B cell (primary cell): ENCODE results near the gene SLC29A3. TPM values are rescaled to one million over a fixed set of nuclear protein-coding genes. Genes with fewer than 3 reads are reported as not detected.

Experiments
- ATAC-seq: fragments of 200-7000 bp; cut with Tn5 transposase; one replicate; pipeline ENCODE4 v1.10.0; 2021; ENCODE audit warnings: low read depth, mild to moderate bottlenecking, moderate number of reproducible peaks, moderate library complexity
- CTCF ChIA-PET: fragments of 350-600 bp; sonication (Branson Sonifier 250); formaldehyde crosslinking; loops from one replicate; lab custom pipeline; 2021; ENCODE audit warnings: antibody characterized with exemption, inconsistent platforms; lab: Charles Lee
- POLR2A ChIA-PET: fragments of 350-600 bp; sonication (Branson Sonifier 250); formaldehyde crosslinking; loops from one replicate; lab custom pipeline; 2021; ENCODE audit warnings: antibody characterized with exemption; lab: Charles Lee
- DNase-seq: peaks from one replicate; pipeline ENCODE4 v3.0.0; 2013
- H2AFZ ChIP-seq: 2 replicates; pipeline ENCODE4 v1.6.1; 2012; ENCODE audit warnings: mild to moderate bottlenecking, low read depth, low read length; ENCODE audit not compliant: insufficient read depth, poor library complexity, severe bottlenecking
- H3K27ac ChIP-seq, 2 donors: 1 replicate in 1 of 2; 2 replicates in 1 of 2; pipeline ENCODE4 v1.5.1; 2012 to 2013; ENCODE audit warnings: low read length in 2 of 2, mild to moderate bottlenecking in 2 of 2, moderate library complexity in 1 of 2
- H3K27me3 ChIP-seq, 4 experiments: fragments of 200-600 bp in 1 of 4; sonication (generic) in 1 of 4; replicated peaks in 1 of 4; 1 replicate in 2 of 4; 2 replicates in 2 of 4; pipeline versions ENCODE4 v1.6.1 to v1.7.0; 2013 to 2016; ENCODE audit warnings: low read length in 3 of 4, mild to moderate bottlenecking in 2 of 4, mixed read lengths in 1 of 4, moderate library complexity in 1 of 4; ENCODE audit not compliant: insufficient read depth in 4 of 4, control insufficient read depth in 3 of 4; ENCODE audit errors: control extremely low read depth in 1 of 4
- H3K36me3 ChIP-seq, 2 experiments: replicated peaks in 1 of 2; 1 replicate in 1 of 2; 2 replicates in 1 of 2; pipeline versions ENCODE4 v1.6.1 to v1.7.1; 2013; ENCODE audit warnings: low read length in 1 of 2; ENCODE audit not compliant: insufficient read depth in 2 of 2, control insufficient read depth in 1 of 2; ENCODE audit errors: control extremely low read depth in 1 of 2, extremely low read depth in 1 of 2
- H3K4me1 ChIP-seq, 2 donors: fragments of 200-600 bp in 1 of 2; sonication (generic) in 1 of 2; 1 replicate in 1 of 2; 2 replicates in 1 of 2; pipeline versions ENCODE4 v1.5.1 to v1.6.1; 2013 to 2017; ENCODE audit warnings: low read length in 2 of 2; ENCODE audit not compliant: control insufficient read depth in 2 of 2, insufficient read depth in 2 of 2
- H3K4me2 ChIP-seq: replicated peaks from 2 replicates; pipeline ENCODE3; 2012; ENCODE audit warnings: mild to moderate bottlenecking, low read depth, low read length; ENCODE audit not compliant: poor library complexity, severe bottlenecking
- H3K4me3 ChIP-seq, 5 experiments: fragments of 200-600 bp in 1 of 5; sonication (generic) in 1 of 5; 1 replicate in 3 of 5; 2 replicates in 2 of 5; pipeline versions ENCODE4 v1.5.1 to v1.7.0; 2011 to 2016; ENCODE audit warnings: low read length in 4 of 5, mild to moderate bottlenecking in 4 of 5, low read depth in 2 of 5, control low read depth in 1 of 5, moderate library complexity in 1 of 5; ENCODE audit not compliant: insufficient read depth in 1 of 5; ENCODE audit errors: control extremely low read depth in 1 of 5, extremely low read depth in 1 of 5
- H3K79me2 ChIP-seq: fragments of 200-600 bp; sonication (generic); one replicate; pipeline ENCODE4 v1.6.0; 2016; ENCODE audit warnings: low read length; ENCODE audit not compliant: control insufficient read depth, insufficient read depth
- H3K9ac ChIP-seq: fragments of 200-600 bp; sonication (generic); 2 replicates; pipeline ENCODE4 v1.6.1; 2017; ENCODE audit warnings: mild to moderate bottlenecking, low read length, moderate library complexity
- H3K9me3 ChIP-seq, 3 donors: one replicate each; pipeline versions ENCODE4 v1.6.1 to v1.7.1; 2013; ENCODE audit warnings: low read length in 2 of 3; ENCODE audit not compliant: control insufficient read depth in 2 of 3, insufficient read depth in 1 of 3; ENCODE audit errors: control extremely low read depth in 1 of 3
- H4K20me1 ChIP-seq: 2 replicates; pipeline ENCODE4 v1.6.0; 2012; ENCODE audit warnings: mild to moderate bottlenecking, low read length; ENCODE audit not compliant: insufficient read depth, control insufficient read depth, poor library complexity, severe bottlenecking
- H3K27ac Mint-ChIP-seq: one replicate; pipeline ENCODE4 v1.8.0; 2021; ENCODE audit warnings: mixed read lengths
- H3K27me3 Mint-ChIP-seq: one replicate; pipeline ENCODE4 v1.8.0; 2021; ENCODE audit warnings: mixed read lengths
- H3K4me1 Mint-ChIP-seq: one replicate; pipeline ENCODE4 v1.8.0; 2021; ENCODE audit warnings: mixed read lengths
- H3K4me3 Mint-ChIP-seq: one replicate; pipeline ENCODE4 v1.8.0; 2021; ENCODE audit warnings: mixed read lengths
- H3K9me3 Mint-ChIP-seq: one replicate; pipeline ENCODE4 v1.8.0; 2022; ENCODE audit warnings: mixed read lengths; ENCODE audit not compliant: insufficient read depth
- EZH2 ChIP-seq: IDR thresholded peaks from 2 replicates; pipeline ENCODE4 v1.6.1; 2012; ENCODE audit warnings: borderline replicate concordance, low read depth, mild to moderate bottlenecking, moderate library complexity, low read length; ENCODE audit not compliant: insufficient read depth, poor library complexity, severe bottlenecking
- WGBS: methylation state at CpG from one replicate; pipeline ENCODE4 v1.1.5; 2013; ENCODE audit warnings: missing lambda C conversion rate; ENCODE audit not compliant: insufficient coverage; 5-methylcytosine and 5-hydroxymethylcytosine counted together
- intact Hi-C: fragments of 100-400 bp; cut with micrococcal nuclease; formaldehyde crosslinking; loops from one replicate; pipeline ENCODE4 v1.10.0; 2022
- polyA plus RNA-seq: library from polyadenylated mRNA; depleted of rRNA; stranded (reverse); fragments of >200 nt; gene quantifications from 2 replicates; pipeline ENCODE4 v1.2.3, GENCODE V29; 2012
- total RNA-seq, 2 donors: library from RNA; stranded (reverse); fragments of 120-200 nt in 1 of 2; gene quantifications; 1 replicate in 1 of 2; 2 replicates in 1 of 2; pipeline versions ENCODE4 v1.2.3 to v1.2.4, GENCODE V29; 2013 to 2022
- TF ChIP-seq, protein P1 (sequence below): fragments of 200-600 bp; IDR thresholded peaks from one replicate; pipeline ENCODE4 v1.8.0; 2022; ENCODE audit warnings: antibody characterized with exemption, mild to moderate bottlenecking

Gene SLC29A3
- total and polyA plus RNA-seq, 2 donors (not counting 1 experiment from before 2014, with no cell fraction given): 4.5 to 8.2 TPM

DNA sequence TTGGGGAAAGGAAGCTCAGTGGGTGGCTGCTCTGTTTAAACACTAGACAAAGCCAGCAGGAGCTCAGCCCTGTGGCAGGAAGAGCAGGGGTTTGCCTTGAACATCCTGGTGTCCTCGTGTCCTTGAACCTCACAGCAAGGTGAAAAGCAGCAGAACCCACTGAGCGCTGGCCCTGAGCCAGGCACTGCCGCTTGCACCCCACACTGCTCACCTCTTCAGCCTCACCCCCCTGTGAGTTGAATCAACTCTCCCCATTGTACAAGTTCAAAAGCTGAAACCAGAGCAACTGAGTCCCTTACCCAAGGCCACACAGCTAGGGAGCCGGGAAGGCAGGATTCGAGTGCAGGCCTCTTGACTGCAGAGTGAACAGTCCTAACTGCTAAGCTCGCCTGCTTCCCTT lies 32.0 kb downstream of the SLC29A3 start:
- no peak overlapping the region for H3K9ac ChIP-seq
- no peak overlapping the region for H3K4me3 Mint-ChIP-seq
- no peaks in the 10 kb centered on the region for H3K27me3 ChIP-seq
- H3K79me2 ChIP-seq: no peaks in the 10 kb centered on the region
- H3K36me3 ChIP-seq: peaks cover 0 to 2% of the 10 kb centered on the region in 2 experiments
- intact Hi-C loops: no loop called here
- H3K27me3 Mint-ChIP-seq: no peaks in the 10 kb centered on the region
- H2AFZ ChIP-seq: no peak overlapping the region
- no peak overlapping the region for H3K27ac Mint-ChIP-seq
- no peak overlapping the region for H3K4me2 ChIP-seq
- TF ChIP-seq, protein P1, sequence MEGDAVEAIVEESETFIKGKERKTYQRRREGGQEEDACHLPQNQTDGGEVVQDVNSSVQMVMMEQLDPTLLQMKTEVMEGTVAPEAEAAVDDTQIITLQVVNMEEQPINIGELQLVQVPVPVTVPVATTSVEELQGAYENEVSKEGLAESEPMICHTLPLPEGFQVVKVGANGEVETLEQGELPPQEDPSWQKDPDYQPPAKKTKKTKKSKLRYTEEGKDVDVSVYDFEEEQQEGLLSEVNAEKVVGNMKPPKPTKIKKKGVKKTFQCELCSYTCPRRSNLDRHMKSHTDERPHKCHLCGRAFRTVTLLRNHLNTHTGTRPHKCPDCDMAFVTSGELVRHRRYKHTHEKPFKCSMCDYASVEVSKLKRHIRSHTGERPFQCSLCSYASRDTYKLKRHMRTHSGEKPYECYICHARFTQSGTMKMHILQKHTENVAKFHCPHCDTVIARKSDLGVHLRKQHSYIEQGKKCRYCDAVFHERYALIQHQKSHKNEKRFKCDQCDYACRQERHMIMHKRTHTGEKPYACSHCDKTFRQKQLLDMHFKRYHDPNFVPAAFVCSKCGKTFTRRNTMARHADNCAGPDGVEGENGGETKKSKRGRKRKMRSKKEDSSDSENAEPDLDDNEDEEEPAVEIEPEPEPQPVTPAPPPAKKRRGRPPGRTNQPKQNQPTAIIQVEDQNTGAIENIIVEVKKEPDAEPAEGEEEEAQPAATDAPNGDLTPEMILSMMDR: no peak
- TF ChIP-seq EZH2: no peak
- ATAC-seq (no peak), DNase-seq (no peak)
- ChIA-PET POLR2A (no interaction called here), CTCF (interaction anchor here (1.0 to 1.3 kb wide), 2 partner anchors 22 to 34 kb away, joined by 3 read pairs; no protein-coding TSS in a partner anchor)
- no peak overlapping the region for H3K4me3 ChIP-seq
- no peaks in the 10 kb centered on the region for H4K20me1 ChIP-seq
- H3K4me1 Mint-ChIP-seq: no peaks in the 10 kb centered on the region
- no peaks in the 10 kb centered on the region for H3K9me3 Mint-ChIP-seq
- no peaks in the 10 kb centered on the region for H3K4me1 ChIP-seq
- no peak overlapping the region for H3K27ac ChIP-seq
- no peaks in the 10 kb centered on the region for H3K9me3 ChIP-seq
- WGBS: 98% methylated on average over 5 of the region's 6 CpGs

DNA sequence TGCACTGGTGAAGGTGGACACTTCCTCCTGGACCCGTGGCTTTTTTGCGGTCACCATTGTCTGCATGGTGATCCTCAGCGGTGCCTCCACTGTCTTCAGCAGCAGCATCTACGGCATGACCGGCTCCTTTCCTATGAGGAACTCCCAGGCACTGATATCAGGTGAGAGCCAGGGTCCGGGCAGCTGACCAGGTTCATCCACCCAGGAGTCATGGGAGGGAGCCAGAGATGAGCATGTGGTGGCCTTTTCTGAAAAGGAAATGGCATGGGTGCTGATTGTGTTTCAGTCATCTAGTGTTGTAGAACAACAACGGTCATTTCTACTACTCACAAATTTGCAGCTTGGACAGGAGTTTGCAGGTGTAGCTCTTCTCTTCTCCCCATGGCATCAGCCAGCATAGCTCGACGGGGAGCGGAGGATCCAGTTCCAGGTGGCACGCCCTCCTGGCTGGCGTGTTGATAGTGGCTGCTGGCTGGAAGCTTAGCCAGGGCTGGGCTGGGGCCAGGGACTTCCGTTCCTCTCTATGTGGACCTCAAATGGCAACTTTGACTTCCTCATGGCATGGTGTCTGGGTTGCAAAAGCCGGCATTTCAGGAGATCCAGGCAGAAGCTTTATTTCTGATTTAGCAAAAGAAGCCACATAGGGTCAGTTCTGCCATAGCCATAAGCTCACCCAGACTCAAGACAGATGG lies 32.7 kb downstream of the SLC29A3 start:
- H3K27me3 ChIP-seq: no peaks in the 10 kb centered on the region
- no peaks in the 10 kb centered on the region for H3K79me2 ChIP-seq
- H2AFZ ChIP-seq: no peak overlapping the region
- ChIA-PET CTCF (interaction anchor here (1.3 kb wide), 1 partner anchor 35 kb away, joined by 3 read pairs; no protein-coding TSS in a partner anchor), POLR2A (no interaction called here)
- WGBS: 94% methylated on average over 8 of the region's 14 CpGs
- H3K27me3 Mint-ChIP-seq: no peaks in the 10 kb centered on the region
- H3K27ac Mint-ChIP-seq: no peak overlapping the region
- TF ChIP-seq, protein P1: no peak
- TF ChIP-seq EZH2: no peak
- ATAC-seq (no peak), DNase-seq (no peak)
- intact Hi-C loops: no loop called here
- H3K4me1 ChIP-seq: no peaks in the 10 kb centered on the region
- H3K4me3 Mint-ChIP-seq: no peak overlapping the region
- H3K36me3 ChIP-seq: peaks cover 0 to 7% of the 10 kb centered on the region in 2 experiments
- H3K4me1 Mint-ChIP-seq: no peaks in the 10 kb centered on the region
- H3K4me3 ChIP-seq: no peak overlapping the region
- H3K9me3 Mint-ChIP-seq: no peaks in the 10 kb centered on the region
- no peak overlapping the region for H3K4me2 ChIP-seq
- H3K9me3 ChIP-seq: no peaks in the 10 kb centered on the region
- no peak overlapping the region for H3K9ac ChIP-seq
- no peaks in the 10 kb centered on the region for H4K20me1 ChIP-seq
- H3K27ac ChIP-seq: no peak overlapping the region
